Panc1 (cell line): ENCODE data around the gene PEX5. TPM values are rescaled to one million over a fixed set of nuclear protein-coding genes. Genes with fewer than 3 reads are reported as not detected.

Experiments
- ATAC-seq: fragments of 200-7000 bp; cut with Tn5 transposase; 2 replicates; pipeline ENCODE4 v1.9.1; 2020; ENCODE audit warnings: mild to moderate bottlenecking, moderate library complexity
- BruUV-seq: library from RNA; stranded (reverse); fragments of 400-500 nt; replicated peaks from 2 replicates; lab custom pipeline; 2021; lab: Mats Ljungman, UMichigan
- CTCF ChIA-PET: fragments of 300-600 bp; sonication (Branson Sonifier 250); formaldehyde crosslinking; loops from one replicate; lab custom pipeline; 2022; ENCODE audit warnings: antibody characterized with exemption; lab: Charles Lee
- POLR2A ChIA-PET: fragments of 300-600 bp; sonication (Branson Sonifier 250); formaldehyde crosslinking; loops from one replicate; lab custom pipeline; 2022; ENCODE audit warnings: antibody characterized with exemption; lab: Charles Lee
- DNase-seq: peaks from one replicate; pipeline ENCODE4 v3.0.0-alpha.2; 2010; ENCODE audit warnings: low read depth, low spot score
- H3K27ac ChIP-seq: 2 replicates; pipeline ENCODE4 v1.5.1; 2011; ENCODE audit warnings: mild to moderate bottlenecking, low read length, inconsistent platforms
- H3K27me3 ChIP-seq: fragments of 200-500 bp; sonication (Bioruptor generic); 2 replicates; pipeline ENCODE4 v1.6.0; 2014; ENCODE audit warnings: low read length, inconsistent platforms; ENCODE audit not compliant: control insufficient read depth, insufficient read depth
- H3K36me3 ChIP-seq: fragments of 200-500 bp; sonication (Bioruptor generic); 2 replicates; pipeline ENCODE4 v1.5.1; 2014; ENCODE audit warnings: inconsistent platforms, mild to moderate bottlenecking, low read length, moderate library complexity; ENCODE audit not compliant: control insufficient read depth, insufficient read depth
- H3K4me1 ChIP-seq: 2 replicates; pipeline ENCODE4 v1.5.1; 2011; ENCODE audit warnings: inconsistent platforms, mild to moderate bottlenecking, low read length, moderate library complexity; ENCODE audit not compliant: control insufficient read depth, insufficient read depth
- H3K4me3 ChIP-seq, 2 experiments: 2 replicates each; pipeline ENCODE4 v1.5.1; 2011 to 2012; ENCODE audit warnings: low read depth in 2 of 2, low read length in 2 of 2, mild to moderate bottlenecking in 2 of 2, inconsistent platforms in 1 of 2, moderate library complexity in 1 of 2
- H3K9me3 ChIP-seq: fragments of 200-500 bp; sonication (Bioruptor generic); 2 replicates; pipeline ENCODE4 v1.5.1; 2014; ENCODE audit warnings: low read depth, mild to moderate bottlenecking, inconsistent platforms, low read length, moderate library complexity; ENCODE audit not compliant: control insufficient read depth, insufficient read depth
- CTCF ChIP-seq: fragments of 450-650 bp; IDR thresholded peaks from 2 replicates; pipeline ENCODE4 v1.5.1; 2017; ENCODE audit warnings: mild to moderate bottlenecking
- POLR2AphosphoS5 ChIP-seq: IDR thresholded peaks from 2 replicates; pipeline ENCODE4 v1.6.1; 2012; ENCODE audit warnings: mild to moderate bottlenecking, low read depth, low read length, moderate library complexity
- REST ChIP-seq, 2 experiments: IDR thresholded peaks; 2 replicates each; pipeline ENCODE4 v1.6.1; 2011 to 2012; ENCODE audit warnings: low read depth in 2 of 2, control low read depth in 1 of 2, low read length in 1 of 2, mild to moderate bottlenecking in 1 of 2, moderate library complexity in 1 of 2; ENCODE audit not compliant: insufficient read depth in 1 of 2
- SIN3A ChIP-seq: IDR thresholded peaks from 2 replicates; pipeline ENCODE4 v1.6.1; 2012; ENCODE audit warnings: low read depth, mild to moderate bottlenecking, low read length, moderate library complexity, borderline replicate concordance; ENCODE audit not compliant: insufficient read depth
- TCF7L2 ChIP-seq: IDR thresholded peaks from 2 replicates; pipeline ENCODE4 v1.6.1; 2011; ENCODE audit warnings: mild to moderate bottlenecking, low read depth, low read length, inconsistent platforms
- in situ Hi-C: cut with HindIII; loops from 2 replicates; pipeline ENCODE4 v1.10.0; 2016; ENCODE audit warnings: low sequenced_read_pairs, low pct_unique_long_range_greater_than_20kb
- intact Hi-C: fragments of 100-400 bp; cut with micrococcal nuclease; formaldehyde crosslinking; loops from one replicate; pipeline ENCODE4 v1.10.0; 2022; ENCODE audit not compliant: unreplicated experiment
- total RNA-seq: library from RNA; stranded (reverse); gene quantifications from one replicate; pipeline ENCODE4 v1.2.1, GENCODE V29; 2021; ENCODE audit not compliant: unreplicated experiment

PEX5 gene
- total RNA-seq, 1 experiment from 2014 or later = 26.9 TPM

- Histone ChIP-seq H3K9me3 (peaks cover 3% of the 10 kb centered on the region; the same call in 1 of the 2 replicates), H3K4me3 (no peak overlapping the region), H3K4me1 (no peaks in the 10 kb centered on the region), H3K27ac (no peak overlapping the region), H3K36me3 (no peaks in the 10 kb centered on the region), H3K27me3 (no peaks in the 10 kb centered on the region; the same call in 1 of the 2 replicates)
- intact Hi-C loops (no loop called here), in situ Hi-C loops (no loop called here)
- ChIA-PET CTCF (no interaction called here), POLR2A (no interaction called here)
- BruUV-seq = no TSS peak
- TF ChIP-seq CTCF (no peak), REST (IDR thresholded peaks at IDR 0.05; ENCODE audit: insufficient read depth in 1 of 2, low read depth in 2 of 2, low read length in 1 of 2) (no peak), TCF7L2 (no peak), POLR2AphosphoS5 (no peak), SIN3A (no peak)
- no peak for ATAC-seq
- DNase-seq = no peak
Observed at GRCh38 chr12:7175493-7175892, 14.0 kb upstream of the PEX5 start.

GRCh38 chr12:7176595-7176994 is 12.9 kb upstream of the PEX5 start:
- BruUV-seq = no TSS peak
- no peaks in the 10 kb centered on the region for H3K4me1 ChIP-seq
- intact Hi-C loops = no loop called here
- ATAC-seq (no peak), DNase-seq (no peak)
- no peaks in the 10 kb centered on the region for H3K9me3 ChIP-seq
- H3K27me3 ChIP-seq = no peaks in the 10 kb centered on the region; the same call in 1 of the 2 replicates
- no peak overlapping the region for H3K27ac ChIP-seq
- CTCF ChIA-PET = no interaction called here
- in situ Hi-C loops = no loop called here
- TF ChIP-seq POLR2AphosphoS5 = no peak
- no peak for TF ChIP-seq SIN3A
- TF ChIP-seq CTCF = no peak
- TF ChIP-seq TCF7L2 = no peak
- no peak for TF ChIP-seq REST (IDR thresholded peaks at IDR 0.05; ENCODE audit: insufficient read depth in 1 of 2, low read depth in 2 of 2, low read length in 1 of 2)
- no peak overlapping the region for H3K4me3 ChIP-seq
- H3K36me3 ChIP-seq = no peaks in the 10 kb centered on the region
- POLR2A ChIA-PET = no interaction called here
